HTR-8/SVneo (cell line): ENCODE data around the gene CSNK1G2.

Source experiments
- DNase-seq: peaks from one replicate; pipeline ENCODE4 v3.0.0; 2011; ENCODE audit warnings: low spot score, mixed read lengths; ENCODE audit not compliant: insufficient read length
- FAIRE-seq: peaks from 2 replicates; lab custom pipeline; 2011; peaks lifted over from hg19 to GRCh38; lab: Jason Lieb, UNC

Gene CSNK1G2

DNA sequence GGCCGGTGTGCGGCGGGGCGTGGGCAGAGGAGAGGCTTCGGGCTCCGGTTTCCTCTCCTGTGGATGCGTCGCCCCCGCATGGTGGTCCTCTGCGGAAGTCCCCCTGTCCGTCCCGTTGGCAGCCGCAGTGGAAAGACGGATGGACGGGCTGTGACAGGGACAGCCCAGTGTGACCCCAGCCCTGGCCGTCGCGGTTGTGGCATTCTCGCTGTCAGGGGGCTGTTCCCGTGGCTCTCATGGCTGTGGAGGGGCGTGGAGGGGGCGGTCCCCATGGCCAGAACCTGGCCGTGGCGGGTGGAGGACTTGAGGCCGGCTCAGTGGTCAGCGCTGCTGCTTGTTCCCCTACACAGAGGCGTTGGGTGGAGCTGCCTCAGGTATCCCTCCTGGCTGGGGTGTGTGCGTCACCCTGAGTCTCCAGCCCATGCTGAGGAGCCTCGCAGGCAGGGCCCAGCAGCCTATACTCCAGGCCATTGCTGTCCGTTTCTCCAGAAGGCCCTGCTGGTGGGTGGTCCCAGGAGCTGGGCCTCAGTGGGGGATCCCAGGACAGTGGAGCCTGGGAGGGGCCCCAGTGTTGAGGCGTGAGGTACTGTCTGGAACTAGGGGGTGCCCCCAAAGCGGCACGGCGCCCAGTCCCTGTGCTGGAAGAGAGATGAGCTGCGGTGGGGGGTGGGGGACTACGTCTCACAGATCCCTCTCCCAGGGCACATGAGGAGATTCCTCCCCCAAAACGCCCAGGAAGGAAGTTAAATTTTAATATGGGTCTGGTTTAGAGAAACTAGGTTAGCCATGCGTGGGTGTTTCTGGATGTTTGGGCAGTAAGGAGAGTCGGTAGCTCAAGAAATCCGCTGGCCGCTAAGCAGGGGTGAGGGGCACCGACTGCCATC lies 20.3 kb downstream of the CSNK1G2 start:
- DNase-seq (no peak), FAIRE-seq (no peak)

DNA sequence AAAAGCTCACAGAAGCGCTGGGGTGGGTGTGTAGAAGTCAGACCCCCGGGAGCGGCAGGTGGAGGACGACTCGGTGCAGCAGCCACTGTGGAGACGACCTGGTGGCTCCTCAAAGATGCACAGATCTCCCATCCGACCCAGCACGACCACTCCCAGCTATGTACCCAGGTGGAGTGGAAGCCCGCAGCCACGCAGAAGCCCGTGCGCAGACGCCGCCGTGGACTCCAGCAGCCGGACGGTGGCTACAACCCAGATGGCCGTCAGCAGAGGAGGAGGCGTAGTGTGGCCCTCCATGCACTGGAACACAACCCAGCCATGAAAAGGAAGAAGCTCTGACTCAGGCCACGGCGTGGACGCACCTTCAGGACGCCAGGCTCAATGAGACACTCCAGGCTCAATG lies 21.7 kb downstream of the CSNK1G2 start:
- FAIRE-seq (no peak), DNase-seq (no peak)

GRCh38 chr19:1967087-1967608 lies 26.2 kb downstream of the CSNK1G2 start:
- DNase-seq (no peak), FAIRE-seq (no peak)

DNA sequence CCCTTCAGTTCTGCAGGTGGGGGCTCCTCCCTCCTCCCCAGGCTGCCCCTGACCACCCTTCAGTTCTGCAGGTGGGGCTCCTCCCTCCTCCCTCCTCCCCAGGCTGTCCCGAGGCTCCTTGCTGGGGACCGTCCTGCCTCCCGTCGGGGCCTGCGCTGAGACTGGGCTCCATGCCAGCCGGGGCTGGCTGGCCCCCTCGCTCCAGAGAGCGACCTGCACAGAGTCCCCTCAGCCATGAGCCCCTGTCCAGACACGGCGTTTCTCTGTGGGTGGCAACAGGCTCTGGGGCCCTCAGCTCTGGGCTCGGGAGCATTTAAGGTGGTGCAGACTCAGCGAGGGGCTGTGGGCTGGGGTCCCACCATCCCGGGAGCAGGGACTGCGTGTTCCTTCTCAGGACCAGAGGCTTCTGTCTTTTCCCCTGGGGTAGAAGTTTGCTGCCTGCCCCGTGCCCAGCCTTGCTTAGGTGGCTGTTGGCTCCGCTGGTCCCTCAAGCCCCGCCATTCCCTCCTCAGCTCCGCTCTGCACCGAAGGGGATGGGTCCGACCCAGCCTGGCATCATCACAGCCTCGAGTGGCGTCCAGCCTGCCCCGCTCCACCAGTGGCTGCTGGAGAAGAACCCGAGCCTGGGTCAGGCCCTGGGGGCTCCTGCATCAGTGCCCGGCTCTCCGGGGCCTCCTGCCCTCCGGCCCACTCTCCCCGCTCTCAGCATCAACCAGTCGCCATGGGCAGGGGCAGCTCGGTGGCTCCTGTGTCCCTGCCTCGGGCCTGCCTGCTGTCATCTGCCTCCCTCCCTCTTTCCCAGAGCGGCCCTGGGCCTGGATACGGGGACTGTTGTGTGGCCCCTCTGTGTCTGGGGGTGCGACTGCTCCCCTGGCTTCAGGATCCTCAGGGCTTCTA lies 27.6 kb downstream of the CSNK1G2 start:
- DNase-seq: no peak
- no peak for FAIRE-seq

DNA sequence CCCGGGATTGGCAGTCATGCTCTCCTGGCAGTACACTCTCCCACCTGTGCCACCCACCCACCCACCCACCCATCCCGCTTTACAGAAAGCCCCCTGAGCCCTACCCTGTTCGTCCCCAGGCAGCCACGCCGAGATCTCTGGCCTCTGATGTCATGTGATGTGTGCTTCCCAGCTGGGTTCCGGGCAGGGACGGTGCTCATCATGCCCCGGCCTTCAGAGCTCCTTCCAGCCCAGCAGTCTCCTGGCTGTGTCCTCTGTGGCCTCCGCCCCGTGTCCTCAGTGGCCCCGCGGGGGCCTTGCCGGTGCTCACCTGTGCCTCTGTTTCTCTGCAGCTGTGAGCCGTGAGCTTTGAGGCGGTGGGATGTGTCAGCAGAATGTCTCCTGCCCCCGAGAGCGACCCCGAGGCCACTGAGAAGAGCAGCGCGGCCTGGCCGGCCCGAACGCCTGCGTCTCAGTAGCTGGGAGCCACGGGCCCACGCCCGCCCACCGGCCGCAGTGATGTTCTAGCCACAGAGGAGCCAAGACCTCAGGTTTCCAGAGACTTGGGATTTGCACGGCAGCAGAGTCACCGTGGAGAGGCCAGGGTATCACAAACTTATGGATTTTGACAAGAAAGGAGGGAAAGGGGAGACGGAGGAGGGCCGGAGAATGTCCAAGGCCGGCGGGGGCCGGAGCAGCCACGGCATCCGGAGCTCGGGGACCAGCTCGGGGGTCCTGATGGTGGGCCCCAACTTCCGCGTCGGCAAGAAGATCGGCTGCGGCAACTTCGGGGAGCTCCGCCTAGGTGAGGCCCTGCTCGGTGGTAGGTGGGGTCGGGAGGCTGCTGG lies 28.4 kb downstream of the CSNK1G2 start:
- DNase-seq (no peak), FAIRE-seq (no peak)

GRCh38 chr19:1970003-1970805 lies 29.2 kb downstream of the CSNK1G2 start:
- FAIRE-seq: no peak
- DNase-seq: peak; percentile 21

DNA sequence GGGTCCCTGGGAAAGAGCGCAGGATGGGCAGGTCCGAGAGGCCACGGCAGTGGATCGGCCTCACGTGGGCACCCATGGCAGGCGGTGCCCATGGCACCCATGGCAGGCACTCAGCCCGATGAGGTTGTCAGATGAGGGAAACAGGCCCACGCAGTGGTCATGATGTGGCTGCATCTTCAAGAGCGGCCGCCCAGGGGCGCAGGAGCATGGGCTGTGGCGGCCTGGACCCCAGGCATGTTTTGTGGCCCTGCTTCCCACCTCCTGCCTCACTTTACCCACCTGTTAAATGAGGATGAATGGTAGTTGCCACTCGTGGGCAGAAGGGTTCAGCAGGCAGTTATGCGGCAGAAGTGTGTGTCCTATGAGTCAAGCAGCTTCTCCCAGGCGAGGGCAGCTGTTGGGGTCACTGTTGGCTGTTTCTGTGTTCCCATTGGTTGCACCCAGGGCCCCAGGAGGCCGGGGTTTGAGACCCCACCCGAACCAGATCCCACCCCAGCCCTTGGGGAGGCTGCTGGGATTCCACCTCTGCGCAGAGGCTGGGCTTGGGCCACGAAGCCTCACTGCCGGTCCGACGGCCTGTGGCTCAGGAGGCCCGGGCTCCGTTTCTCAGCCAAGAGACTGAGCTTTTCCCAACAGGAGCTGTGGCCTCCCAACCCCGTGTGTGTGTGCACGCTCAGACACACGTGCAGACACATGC lies 30.0 kb downstream of the CSNK1G2 start:
- FAIRE-seq (no peak), DNase-seq (no peak)

- FAIRE-seq (no peak), DNase-seq (no peak)
Measured at GRCh38 chr19:1974381-1975161, 33.6 kb downstream of the CSNK1G2 start.

DNA sequence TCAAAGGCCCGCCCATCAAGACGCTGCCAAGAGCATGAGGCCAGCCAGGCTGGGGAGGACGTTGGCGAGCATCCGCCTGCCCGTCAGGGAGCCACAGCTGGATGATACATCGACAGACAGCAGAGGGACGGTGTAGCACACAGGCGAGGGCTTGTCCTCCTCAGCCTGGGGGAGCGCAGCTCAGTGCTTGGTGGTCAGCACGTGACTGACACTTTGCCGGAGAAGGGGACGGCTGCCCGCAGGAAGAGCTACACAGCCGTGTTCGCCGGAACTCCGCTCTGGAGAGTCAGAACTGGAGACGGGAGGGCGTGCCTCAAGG lies 34.1 kb downstream of the CSNK1G2 start:
- FAIRE-seq: no peak
- DNase-seq: no peak

DNA sequence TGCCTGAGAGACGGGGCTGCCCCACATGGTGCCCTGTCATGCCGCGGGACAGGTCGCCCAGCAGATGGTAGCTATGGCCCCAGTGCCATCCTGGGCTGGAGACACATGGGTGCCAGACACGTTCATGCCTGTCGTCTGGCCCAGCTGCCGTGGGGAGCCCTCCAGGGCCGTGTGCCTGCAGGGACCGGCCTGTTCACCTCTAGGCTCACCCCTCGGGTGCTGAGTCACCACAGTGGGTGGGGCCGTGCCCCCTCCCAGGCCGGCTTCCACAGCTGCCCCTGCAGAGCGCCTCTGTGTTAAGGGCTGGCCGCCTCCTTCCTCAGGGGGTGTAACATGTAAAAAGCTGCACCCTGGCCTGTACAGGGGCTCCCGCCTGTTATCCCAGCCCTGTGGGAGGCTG lies 36.1 kb downstream of the CSNK1G2 start:
- DNase-seq (no peak), FAIRE-seq (no peak)

GRCh38 chr19:1978346-1978894 lies 37.4 kb downstream of the CSNK1G2 start:
- DNase-seq (no peak), FAIRE-seq (no peak)

DNA sequence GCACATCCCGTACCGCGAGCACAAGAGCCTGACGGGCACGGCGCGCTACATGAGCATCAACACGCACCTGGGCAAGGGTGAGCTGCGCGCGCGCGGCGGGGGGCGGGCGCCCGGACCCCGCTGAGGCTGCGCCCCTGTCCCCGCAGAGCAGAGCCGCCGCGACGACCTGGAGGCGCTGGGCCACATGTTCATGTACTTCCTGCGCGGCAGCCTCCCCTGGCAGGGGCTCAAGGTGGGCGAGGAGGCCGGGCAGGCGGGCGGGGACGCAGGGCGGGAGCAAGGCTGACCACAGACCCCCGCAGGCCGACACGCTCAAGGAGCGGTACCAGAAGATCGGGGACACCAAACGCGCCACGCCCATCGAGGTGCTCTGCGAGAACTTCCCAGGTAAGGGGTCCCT lies 38.0 kb downstream of the CSNK1G2 start:
- FAIRE-seq (no peak), DNase-seq (no peak)

GRCh38 chr19:1979642-1980041 lies 38.7 kb downstream of the CSNK1G2 start:
- DNase-seq (no peak), FAIRE-seq (no peak)

DNA sequence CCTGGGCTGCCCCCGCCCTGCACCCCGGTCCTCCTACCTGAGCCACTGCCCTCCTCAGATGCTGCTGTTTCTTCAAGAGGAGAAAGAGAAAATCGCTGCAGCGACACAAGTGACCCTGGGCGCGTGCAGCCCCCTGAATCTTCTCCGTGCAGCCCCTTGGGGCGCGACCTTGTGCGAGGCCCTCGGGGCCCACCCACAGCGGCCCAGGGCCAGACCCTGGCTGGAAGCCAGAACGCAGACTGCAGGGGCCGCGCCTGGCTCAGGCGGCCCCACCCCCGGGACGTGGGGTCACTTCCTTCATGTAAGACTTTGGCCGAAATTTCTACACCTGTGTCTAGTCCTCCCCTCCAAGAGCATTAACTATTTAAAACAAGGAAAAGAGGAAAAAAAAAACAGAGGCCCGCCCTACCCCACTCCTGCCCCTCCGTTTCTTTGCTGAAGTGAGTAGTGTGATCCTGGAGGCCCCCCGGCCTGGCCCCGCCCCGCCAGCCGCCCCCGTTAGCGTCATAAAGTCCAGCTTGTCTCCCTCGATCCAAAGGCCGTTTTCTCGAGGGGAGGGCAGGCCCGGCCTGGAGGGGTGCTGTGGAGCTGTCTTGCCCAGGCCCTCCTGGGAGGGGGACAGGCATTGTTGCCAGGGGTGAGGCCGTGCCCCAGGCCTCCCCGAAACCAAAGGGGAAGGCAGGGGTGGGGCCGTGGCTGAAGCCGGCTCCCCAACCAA lies 39.3 kb downstream of the CSNK1G2 start:
- DNase-seq (no peak), FAIRE-seq (no peak)

DNA sequence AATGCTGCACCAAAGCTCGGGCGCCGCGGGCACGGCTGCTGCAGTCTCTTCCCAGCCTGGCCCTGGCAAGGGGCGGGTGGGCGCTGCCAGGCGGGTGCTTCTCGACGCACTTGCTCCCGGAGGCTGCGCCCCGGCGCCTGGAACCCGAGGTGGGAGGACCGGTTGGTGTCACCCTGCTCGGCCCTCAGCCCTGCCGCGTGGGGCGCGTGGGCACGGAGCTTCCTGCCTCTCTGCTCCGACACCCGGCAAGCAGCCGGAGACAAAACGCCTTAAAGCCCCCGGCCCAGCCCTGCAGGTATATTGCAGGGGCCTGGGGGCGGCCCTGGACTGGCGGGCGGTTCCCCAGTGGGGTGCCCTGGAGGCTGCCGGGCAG lies 39.8 kb downstream of the CSNK1G2 start:
- DNase-seq (no peak), FAIRE-seq (no peak)

GRCh38 chr19:1981253-1981652 lies 40.3 kb downstream of the CSNK1G2 start:
- FAIRE-seq (no peak), DNase-seq (no peak)

- no peak for FAIRE-seq
- no peak for DNase-seq
Measured at GRCh38 chr19:1984357-1984756, 43.4 kb downstream of the CSNK1G2 start.
